WERI-Rb-1 (cell line): Measurements from ENCODE around the gene AFDN.

ENCODE experiments used
- DNase-seq: peaks from one replicate; pipeline ENCODE4 v3.0.0-alpha.2; 2020
- H3K27ac ChIP-seq: fragments of 250-450 bp; sonication (Bioruptor Pico); 2 replicates; pipeline ENCODE4 v1.5.1; 2020; ENCODE audit warnings: mild to moderate bottlenecking, moderate library complexity
- H3K27me3 ChIP-seq: fragments of 250-450 bp; sonication (Bioruptor Pico); 2 replicates; pipeline ENCODE4 v1.5.1; 2021; ENCODE audit warnings: mild to moderate bottlenecking, low read depth, moderate library complexity; ENCODE audit not compliant: insufficient read depth, severe bottlenecking
- H3K36me3 ChIP-seq: fragments of 250-450 bp; sonication (Bioruptor Pico); 2 replicates; pipeline ENCODE4 v1.5.1; 2020; ENCODE audit warnings: mild to moderate bottlenecking, moderate library complexity
- H3K4me3 ChIP-seq: 2 replicates; pipeline ENCODE4 v1.5.1; 2011; ENCODE audit warnings: low read depth, mild to moderate bottlenecking, control low read depth, low read length
- H3K9me3 ChIP-seq: fragments of 250-450 bp; sonication (Bioruptor Pico); 2 replicates; pipeline ENCODE4 v1.5.1; 2021; ENCODE audit warnings: mild to moderate bottlenecking, moderate library complexity; ENCODE audit not compliant: severe bottlenecking
- CTCF ChIP-seq: IDR thresholded peaks from 2 replicates; pipeline ENCODE4 v1.5.1; 2011; ENCODE audit warnings: low read depth, mild to moderate bottlenecking, control low read depth, inconsistent platforms, low read length

AFDN gene

DNA sequence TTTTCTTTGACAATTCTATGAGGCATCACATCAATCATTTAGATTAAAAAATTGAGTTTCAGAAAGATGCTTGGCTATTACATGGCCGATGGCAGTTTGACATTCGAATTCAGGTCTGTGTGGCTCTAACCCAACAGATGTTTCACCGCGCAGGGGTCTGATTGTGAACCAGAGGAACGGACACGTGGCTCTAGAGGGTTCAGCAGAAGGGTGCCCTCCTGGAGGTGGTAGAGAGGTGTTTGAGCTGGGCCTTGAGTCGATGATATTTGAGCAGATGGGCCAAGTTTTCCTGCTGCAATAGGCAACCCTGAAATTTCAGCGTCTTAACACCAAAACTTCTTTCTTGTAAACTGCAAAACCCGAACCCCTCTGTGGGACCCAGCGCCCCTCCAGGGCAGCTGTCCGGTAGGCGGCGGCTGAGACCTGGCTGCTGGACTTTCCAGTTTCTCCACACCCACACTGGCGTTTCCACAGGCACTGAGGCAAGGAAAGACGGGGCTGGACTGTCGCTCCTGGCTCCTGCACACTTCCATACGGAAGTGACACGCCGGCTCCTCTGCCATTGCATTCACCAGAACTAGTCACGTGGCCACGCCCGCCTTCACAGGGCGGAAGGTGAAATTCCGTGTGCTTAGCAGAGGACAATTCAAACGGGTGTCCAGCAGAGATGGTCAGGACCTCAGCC, 11.3 kb upstream of the AFDN start:
- Histone ChIP-seq H3K4me3 (no peak overlapping the region), H3K9me3 (no peaks in the 10 kb centered on the region), H3K27ac (no peak overlapping the region), H3K27me3 (no peaks in the 10 kb centered on the region), H3K36me3 (no peaks in the 10 kb centered on the region)
- DNase-seq, result no peak
- TF ChIP-seq CTCF, result no peak

DNA sequence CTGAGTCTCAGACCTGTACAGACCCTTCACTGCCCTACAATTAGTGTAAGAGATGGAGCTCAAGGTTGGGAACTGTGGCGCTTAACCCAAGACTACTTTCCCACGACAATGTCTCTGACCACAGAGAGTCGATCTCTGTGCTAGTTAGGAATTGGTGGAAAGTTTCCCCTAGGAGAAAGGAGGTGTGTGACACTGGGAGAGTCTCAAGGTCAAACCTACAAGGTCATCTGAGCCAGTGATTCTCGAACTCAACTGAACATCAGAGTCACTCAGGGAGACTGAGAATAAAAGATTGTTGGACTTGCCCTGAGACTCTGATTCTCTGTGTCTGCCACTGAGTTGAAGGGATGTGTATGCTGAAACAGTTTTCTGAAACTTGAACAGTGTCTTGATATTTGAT, 9.7 kb upstream of the AFDN start:
- Histone ChIP-seq H3K27me3 (no peaks in the 10 kb centered on the region), H3K9me3 (no peaks in the 10 kb centered on the region), H3K36me3 (no peaks in the 10 kb centered on the region), H3K4me3 (no peak overlapping the region), H3K27ac (no peak overlapping the region)
- no peak for DNase-seq
- no peak for TF ChIP-seq CTCF

DNA sequence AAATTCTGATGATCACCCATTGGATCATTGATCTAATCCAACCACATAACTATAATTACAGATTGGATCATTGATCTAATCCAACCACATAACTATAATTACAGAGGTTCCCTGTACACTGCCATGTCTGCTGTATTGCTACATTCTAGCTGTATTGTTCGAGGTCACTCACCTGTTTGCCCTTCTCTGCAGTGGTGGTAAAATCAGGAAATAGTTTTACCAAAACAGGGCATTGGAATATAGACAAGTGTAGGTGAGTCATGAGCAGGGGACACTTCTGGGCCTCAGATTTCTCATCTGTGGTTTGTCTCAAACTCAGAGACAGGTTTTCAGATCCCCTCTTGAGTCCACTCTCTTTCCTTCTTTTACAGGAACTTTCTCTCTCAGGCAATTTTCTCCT, 9.0 kb upstream of the AFDN start:
- no peak for TF ChIP-seq CTCF
- Histone ChIP-seq H3K27me3 (no peaks in the 10 kb centered on the region), H3K9me3 (no peaks in the 10 kb centered on the region), H3K27ac (no peak overlapping the region), H3K36me3 (no peaks in the 10 kb centered on the region), H3K4me3 (no peak overlapping the region)
- DNase-seq, result no peak

- Histone ChIP-seq H3K27ac (no peak overlapping the region), H3K27me3 (no peaks in the 10 kb centered on the region), H3K9me3 (no peaks in the 10 kb centered on the region), H3K4me3 (no peak overlapping the region), H3K36me3 (no peaks in the 10 kb centered on the region)
- no peak for DNase-seq
- TF ChIP-seq CTCF, result no peak
Measured at GRCh38 chr6:167819576-167819975, 7.1 kb upstream of the AFDN start.

DNA sequence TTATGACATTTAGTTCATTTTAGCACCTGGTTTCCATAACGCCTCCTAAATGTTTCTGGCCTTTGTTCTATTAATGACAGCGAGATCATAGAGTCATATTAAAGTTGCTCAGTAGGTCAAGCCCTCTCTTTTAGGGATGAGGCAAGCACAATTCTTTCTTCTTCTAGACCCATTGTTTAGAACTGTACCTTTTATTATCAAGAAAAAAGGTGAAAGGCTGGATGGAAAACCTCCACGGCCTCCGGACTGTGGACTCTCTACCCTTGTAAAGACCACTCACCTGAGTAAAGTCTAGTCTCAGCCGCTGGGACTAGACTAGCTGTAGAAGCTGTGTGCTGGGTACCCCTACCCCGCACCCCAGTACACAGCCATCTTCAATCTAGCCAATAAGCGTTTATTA, 6.0 kb upstream of the AFDN start:
- H3K9me3 ChIP-seq, result no peaks in the 10 kb centered on the region
- no peaks in the 10 kb centered on the region for H3K36me3 ChIP-seq
- TF ChIP-seq CTCF, result no peak
- no peak overlapping the region for H3K27ac ChIP-seq
- no peaks in the 10 kb centered on the region for H3K27me3 ChIP-seq
- H3K4me3 ChIP-seq, result no peak overlapping the region
- DNase-seq, result no peak

DNA sequence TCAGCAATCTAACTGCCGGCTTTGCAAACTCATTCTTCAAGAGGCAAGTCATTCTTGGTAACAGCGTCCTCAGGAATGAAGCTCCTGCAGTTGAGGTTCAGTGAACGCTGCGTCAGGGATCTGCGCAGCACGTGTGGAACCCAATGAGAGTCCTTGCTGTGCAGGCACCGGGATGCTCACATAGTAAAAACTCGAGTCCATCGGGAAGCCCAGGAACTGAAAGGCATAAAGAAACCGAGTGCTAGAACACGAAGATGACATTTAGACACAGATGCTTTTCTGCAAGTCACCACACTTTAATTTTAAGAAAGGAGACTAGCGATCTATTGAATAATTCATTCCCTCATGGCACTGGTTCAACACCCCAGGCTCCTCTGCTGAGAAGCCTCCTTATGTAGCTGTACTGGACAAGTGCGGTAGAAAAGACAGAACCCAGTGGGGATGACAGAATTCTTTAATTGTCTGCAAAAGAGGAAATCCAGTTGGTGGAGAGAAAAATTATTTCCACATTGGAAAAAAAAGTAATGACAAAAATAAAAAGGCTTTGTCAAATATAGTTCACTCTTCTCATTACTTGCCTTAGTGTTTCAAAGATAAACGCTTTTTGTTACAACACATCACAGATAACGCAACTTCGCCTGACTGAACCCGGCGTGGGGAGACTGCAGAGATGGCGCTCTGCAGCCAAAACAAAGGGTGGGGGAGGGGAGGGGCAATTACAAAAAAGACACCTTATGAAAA, 1.9 kb upstream of the AFDN start:
- Histone ChIP-seq H3K9me3 (no peaks in the 10 kb centered on the region), H3K27me3 (no peaks in the 10 kb centered on the region), H3K4me3 (no peak overlapping the region), H3K27ac (no peak overlapping the region), H3K36me3 (no peaks in the 10 kb centered on the region; the same call in 1 of the 2 replicates)
- no peak for TF ChIP-seq CTCF
- DNase-seq, result no peak
